Femur (tissue), 1 donor: Measurements from ENCODE around the gene CHL1.

Experiments
- DNase-seq: peaks from one replicate; pipeline ENCODE4 v3.0.0-alpha.2; 2017

The CHL1 gene

DNA sequence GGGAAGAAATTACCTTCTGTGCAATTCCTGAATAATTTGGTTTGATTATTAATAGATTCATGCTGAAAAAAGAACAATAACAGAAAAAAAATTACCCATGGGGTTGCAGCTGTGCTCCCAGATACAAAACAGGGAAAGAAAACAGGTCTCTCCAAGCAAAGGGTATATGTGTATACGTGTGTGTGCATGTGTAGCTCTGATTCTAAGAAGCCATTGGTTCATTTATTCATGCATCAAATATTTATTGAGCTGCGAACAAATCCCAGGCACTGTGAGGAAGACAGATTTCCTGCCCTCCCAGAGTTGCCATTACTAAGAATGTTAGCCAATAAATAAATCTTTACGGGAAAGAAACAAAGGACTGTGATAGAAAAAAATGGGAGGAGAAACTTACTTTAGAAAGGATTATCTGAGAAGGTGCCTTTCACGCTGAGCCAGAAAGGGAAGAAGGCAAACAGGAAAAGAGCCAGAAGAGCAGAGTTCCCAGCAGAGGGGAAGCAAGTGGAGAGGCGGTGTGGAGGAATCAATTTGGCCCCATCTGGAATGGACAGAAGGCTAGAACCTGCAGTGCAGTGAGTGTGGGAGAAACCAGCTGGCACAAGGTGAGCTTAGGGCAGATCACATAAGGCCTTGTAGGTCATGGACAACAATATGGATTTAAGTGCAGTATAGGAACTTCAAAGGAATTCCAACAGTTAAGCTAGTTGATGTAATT is 20.7 kb downstream of the CHL1 start:
- DNase-seq, result no peak

DNA sequence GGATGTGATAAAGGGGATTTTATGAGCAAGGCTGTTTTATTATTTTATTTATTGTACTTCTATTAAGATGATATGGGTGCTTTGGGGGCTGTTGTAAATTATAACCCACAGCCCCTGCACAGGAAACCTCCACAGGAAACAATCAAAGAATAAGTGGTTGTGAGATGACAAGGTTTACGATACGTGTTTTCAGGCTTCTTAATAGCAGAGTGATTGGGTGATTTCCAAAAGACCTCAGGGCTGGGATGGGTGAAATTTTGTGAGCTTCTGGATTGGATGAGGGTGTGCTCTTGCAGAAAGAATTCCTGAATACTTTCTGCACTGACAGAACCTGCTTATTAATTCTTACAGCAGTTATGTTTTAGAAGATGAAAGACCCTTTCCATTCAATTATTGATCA is 21.4 kb downstream of the CHL1 start:
- DNase-seq, result no peak

DNA sequence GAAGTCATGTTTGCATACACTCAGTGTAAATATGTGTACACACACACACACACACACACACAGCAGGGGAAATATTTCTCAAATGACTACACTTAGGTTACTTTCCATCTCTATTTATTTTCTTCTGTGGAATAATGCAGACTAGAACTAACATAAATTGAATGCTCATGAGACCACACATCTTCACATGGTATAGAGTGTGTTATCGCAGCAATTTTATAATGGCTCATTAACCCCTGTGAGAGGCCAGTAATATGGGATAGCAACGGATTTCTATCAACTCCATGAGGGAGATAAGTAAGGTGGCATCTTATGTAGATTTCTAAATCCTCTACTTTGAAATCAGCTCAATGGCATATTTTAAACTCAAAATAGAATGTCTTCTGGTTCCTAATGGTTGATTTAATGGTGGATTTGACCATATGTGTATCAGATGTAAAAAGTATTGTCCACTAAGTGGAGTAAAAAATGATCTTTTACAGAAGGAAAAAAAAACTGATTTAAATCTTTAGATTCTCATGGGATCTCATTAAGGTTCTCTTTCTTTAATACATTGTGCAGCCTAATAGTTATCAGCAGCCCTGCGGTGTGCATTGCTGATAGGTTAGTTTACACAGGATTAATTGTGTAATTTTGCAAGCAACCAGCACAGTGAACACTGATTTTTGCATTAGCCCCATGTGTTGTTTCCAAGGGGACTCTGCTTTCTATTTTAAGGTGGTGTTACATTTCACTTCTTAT is 32.0 kb downstream of the CHL1 start:
- no peak for DNase-seq

DNA sequence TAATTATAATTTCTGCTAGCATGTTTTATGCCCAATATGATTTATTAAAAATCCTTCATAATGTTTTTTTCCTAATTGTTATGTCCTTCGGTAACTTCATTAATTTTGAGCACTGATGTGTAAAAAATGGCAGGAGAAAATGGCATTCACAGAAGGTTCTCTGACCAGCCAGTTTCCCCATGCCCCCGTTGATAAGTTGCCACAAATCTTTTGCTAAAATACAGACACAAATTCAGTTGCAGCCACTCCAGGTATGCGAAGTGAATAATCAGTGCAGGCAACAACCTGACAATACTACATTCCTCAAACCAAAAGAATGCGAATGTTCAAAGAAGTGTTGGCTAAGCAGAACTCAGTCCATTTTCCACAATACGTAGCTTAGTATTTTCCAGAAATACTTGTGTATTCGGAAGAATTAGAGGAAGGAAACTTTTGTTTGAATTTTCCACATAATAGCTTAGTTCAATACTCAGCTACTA is 32.7 kb downstream of the CHL1 start:
- DNase-seq, result no peak

DNA sequence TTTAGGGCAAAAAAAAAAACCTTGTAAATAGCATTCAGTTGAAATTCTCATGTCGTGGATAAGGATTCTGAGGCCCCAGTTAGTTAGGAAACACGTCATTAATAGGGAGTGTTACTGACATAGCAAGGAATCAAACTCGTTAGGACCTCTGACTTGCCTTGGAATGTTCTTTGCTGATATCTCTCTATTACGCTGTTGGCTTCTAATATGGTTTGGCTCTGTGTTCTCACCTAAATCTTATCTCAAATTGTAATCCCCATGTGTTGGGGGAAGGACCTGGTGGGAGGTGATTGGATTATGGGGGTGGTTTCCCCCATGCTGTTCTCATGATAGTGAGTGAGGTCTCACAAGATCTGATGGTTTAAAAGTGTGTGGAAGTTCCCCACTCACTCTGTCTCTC is 40.3 kb downstream of the CHL1 start:
- DNase-seq, result no peak

DNA sequence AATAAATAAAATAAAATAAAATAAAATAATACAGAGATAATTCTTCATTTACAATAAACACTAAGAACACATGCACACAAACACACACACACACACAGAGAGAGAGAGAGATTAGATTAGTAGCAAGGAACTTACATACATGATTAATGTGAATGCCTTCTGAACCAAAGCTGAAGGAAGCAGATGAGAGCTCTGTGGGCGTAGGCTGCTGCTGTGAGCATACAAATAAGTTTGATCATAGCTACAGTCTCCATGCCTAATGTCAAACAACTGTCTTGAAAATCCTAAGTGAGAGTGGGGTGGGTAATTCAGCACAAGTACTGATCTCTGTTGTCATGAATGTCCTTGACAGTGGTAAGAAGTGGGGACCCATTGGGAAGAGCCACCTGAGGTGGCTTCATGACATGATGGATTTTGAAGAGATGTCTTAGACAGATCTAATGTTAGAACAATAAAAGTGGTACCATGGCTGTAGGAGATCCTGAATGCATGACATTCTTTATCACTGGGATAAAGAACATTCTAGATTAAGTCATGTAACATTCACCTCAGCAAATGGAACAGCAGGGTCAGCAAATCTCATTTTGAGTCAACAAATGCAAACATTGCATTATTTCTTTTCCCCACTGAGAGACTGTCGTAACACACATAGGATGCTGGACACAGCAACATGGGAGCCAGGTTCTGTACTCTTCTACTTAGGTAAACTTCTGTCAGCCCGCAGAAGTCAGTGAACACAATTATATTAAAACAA is 46.2 kb downstream of the CHL1 start:
- DNase-seq, result no peak

DNA sequence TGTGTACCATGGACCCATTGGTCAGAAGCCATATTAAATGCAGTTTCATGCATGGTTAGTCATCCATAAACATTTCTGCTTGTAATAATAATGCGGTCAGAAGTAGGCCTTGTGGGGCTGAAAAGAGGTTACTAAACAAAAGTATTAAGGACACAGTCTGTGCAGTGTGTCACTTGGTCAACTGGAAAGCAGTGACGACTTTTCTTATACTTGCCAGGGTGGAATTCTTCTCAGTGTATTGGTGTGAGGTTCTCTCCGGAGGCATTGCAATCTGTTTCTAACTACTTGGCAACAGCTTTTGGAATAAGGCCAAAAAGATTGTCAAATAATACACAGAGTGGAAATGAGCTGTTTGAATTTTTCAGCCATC is 46.8 kb downstream of the CHL1 start:
- DNase-seq, result no peak

DNA sequence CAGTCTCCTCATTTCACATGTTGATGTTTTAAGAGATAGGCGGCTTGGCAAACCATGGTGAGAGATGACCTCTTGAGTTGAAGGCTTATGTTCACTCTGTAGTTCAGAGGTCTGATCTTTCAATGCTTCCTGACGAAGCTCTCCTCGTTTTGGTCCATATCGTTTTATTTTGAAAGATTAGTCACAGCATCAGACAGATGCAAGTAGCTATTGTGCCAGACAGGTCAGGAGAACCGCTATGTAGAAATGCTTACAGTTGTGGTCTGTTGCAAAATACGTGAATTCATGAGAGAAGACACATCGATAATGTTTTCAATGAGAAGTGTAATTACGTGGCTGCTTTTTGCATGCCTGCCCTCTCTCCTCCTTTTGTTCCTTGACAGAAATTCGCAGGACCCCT is 47.5 kb downstream of the CHL1 start:
- no peak for DNase-seq

DNA sequence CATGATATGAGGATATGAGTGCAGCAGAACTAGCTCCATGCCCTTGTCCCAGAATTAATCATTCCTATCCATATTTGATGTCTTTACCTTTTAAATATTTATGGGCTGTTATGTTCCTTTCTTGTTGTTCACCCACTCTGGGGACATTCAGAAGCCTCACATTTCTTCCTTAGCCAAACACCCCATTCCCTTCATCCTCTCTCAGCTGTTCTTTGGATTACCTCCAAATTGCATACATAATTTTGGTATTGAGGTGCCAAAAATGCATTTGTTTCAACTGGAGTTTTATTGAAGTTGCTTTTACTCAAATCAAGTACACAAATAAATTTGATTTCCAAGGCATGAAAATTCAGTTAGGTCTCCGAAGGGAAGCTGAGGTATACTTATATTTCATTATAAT is 51.4 kb downstream of the CHL1 start:
- no peak for DNase-seq

DNA sequence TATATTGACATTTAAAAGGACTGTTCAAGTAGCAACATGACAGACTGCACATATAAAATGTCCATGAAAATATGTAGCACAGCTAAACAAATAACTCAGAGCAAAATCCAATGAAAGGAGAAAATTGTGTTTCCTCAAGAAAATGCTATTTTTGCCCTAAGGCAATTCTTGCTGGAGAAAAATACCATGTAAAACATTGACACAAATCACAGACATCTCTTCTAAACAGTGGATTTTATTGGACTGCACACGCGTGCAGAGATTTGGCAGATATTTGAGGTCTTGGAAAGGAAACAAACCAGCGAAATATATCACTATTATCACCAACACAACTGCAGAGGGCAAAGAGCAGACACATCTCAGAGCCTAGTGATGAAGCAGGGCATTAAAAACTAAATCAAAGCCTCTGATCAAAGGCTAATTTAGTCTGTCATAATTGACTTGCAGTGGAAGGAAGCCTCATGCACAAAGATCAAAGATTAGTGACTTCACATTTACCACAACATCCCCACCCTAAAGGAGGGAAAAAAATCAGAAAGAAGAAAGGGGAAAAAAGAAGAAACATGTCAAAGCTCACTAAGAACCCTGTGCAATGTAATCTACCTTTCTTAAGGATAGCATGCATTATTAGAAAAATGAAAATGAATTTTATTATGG is 52.4 kb downstream of the CHL1 start:
- DNase-seq, result no peak

DNA sequence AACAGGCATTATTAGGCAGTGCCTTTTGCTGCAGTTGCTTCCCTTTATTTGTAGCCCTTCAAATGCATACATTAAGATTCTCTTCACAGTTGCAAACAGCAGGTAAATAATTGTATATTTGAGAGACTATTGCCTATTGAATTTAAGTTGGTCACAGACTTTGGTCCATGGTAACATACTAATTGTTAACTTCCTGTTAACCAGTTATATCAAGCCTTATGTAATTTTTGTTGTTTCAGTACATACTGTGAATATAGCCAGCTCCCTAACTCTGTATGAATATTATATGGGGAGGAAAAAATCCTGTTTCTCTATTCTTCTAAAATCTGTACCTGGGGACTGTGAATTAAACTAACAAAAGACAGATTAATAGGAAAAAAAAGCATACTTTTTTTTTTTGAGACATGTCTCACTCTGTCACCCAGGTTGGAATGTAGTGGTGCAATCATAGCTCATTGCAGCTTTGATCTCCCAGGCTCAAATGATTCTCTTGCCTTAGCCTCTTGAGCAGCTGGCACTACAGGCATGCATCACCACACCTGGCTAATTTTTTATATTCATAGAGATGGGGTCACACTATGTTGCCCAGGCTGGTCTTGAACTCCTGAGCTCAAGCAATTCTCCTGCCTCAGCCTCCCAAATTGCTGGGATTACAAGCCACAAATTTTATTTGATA is 53.2 kb downstream of the CHL1 start:
- DNase-seq, result no peak

DNA sequence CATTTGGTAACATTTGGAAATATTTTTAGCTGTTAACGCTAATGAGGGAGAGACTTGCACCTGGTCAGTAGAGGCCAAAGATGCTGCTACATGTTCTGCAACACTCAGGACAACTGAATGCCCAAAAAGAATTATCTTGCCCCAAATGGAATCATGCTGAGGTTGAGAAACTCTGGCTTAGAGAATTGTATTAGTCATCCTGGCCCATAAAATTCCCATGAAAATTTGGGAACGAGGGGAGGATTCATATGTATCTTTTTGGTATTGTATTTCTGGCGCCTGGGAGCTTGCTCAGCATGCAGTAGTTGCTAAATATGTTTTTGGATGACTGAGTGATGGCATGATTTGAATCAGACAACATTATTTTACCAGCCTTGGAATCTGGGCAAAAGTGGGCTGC is 59.9 kb downstream of the CHL1 start:
- no peak for DNase-seq

DNA sequence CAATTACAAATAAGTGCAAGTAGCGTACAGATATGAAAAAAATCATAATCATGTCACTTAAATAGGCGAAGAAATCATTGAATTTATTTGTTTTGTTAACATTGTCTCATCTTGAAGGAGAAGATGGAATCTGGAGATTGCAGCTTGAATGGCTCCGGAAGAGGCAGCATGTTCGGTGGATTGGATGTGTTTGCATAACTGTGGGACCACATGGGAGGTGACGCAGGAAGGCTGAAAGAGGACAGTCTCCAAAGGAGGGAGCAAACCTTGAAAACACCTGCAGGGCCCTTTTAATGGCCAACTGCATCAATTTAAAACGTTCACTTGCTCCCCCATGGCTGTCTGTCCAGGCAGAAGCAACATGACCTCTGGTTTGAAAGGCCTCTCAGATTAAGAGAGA is 61.3 kb downstream of the CHL1 start:
- DNase-seq, result no peak

DNA sequence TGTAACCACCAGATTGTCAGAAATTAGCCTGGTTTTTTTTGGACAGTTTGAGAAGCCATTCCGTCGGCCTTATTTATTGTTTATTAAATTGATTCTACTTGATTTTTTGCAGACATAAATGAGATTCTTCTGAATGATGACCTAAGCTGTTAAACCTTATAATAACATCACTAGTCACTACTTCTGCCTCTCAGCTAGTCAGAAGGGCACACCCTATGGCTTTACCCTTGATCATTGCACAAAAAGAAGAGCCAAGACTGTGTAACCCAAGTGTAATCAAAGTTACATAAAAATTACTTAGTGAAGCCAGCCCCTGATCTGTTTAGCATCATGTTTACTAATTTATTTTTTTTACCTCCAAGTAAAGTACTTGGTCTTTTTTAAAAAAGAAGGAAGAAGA is 64.3 kb downstream of the CHL1 start:
- DNase-seq, result no peak

DNA sequence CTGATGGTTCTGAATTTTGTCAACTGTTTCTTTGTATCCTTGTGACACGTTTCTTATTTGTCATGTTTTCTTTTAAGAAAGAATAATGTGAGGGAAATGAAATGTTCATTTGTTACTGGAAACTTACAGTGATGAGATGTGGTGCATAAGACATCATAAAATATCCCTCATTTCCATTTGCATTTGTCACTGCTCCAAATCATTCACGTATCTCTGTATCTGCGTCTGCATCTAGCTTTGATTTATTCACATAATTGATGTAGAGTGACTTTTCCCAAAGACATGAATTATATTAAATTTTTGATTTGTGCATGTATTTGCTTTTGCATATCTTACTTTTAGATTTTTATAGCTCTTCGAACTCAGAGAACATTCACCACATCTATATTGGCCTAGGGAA is 66.8 kb downstream of the CHL1 start:
- no peak for DNase-seq

DNA sequence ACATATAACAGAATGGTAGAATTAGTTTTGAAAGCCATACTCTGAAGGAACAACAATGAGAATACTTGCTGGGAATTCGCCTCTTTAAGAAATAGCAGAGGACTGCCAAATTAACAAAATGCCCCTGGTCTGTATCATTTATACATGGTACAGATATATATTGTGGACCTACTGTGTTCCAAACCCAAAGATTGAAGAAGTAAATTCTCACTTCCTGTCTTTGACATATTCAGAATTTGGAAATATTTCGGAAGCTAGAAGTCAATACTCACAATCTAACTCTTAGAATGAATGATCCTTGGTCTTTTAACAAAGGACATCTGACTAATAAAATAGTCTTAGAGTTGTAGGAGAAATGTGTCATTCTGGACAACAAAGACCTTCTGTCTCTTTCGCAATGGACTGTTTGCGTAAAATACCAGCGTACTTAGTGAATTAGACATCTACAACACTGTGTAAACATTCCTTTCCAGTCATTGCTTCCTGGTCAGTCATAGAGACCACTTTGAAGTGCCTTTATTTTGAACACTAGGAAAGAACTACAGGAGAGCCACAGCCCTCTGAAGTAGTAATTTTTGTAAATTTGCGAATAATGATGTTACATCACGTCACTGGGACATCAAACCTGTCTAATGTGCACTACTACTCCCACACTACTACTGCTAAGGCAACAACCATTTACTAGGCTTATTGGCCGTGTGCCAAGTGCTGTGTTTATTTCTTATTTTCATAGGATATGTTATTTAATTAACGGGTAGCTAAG is 68.0 kb downstream of the CHL1 start:
- DNase-seq, result no peak

DNA sequence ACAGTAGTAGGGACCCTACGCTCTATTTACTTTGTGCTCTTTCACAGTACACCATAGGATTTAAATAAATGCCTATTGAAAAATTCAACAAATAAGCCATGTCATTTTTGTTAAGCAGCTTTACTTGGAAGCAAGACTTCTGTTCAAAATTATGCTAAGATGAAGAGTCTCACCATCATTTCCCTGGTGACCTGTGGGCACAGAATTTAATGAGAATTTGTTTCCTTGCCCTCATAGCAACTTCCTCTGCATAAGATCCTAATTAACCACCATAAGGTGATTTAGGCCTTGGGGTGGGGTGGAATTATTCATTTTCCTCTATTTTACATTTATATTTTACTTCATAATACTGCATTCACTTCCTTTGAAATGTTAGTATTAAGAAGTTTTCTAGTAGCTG is 70.5 kb downstream of the CHL1 start:
- DNase-seq, result no peak

DNA sequence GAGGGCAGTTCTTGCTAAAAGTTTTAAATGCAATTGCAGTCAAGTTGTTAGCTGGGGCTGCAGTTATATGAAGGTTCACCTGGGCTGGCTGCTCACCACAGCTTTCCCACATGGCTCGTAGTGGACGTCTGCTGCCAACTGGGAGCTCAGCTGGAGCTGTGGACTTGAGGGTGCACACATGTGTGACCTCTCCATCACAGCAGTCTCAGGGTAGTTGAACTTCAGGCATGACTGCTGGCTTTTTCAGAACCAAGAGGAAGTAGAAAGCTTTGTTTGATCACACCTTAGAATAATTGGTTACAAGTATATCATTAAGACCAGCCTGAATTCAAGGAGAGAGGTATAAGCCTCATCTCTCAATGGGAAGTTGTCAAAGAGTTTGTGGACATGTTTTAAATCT is 74.1 kb downstream of the CHL1 start:
- DNase-seq, result no peak

DNA sequence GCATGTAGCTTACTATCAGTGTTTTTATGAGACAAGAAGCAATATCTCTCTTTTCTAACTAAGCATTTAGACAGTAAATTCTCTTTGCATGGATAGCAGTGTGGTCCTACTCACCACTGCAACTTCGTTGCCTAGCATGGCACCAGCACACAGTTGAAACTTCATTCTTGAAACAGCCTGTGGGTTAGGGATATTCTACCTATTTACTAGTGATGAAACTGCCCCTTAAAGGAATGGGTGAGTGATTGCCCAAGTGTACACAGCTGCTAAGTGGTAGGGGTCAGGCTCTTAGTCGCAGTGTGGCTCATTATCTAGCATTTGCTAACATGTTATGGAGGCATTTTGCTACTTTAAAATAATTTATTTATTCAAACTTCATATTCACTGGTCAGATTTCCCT is 78.4 kb downstream of the CHL1 start:
- DNase-seq, result no peak

DNA sequence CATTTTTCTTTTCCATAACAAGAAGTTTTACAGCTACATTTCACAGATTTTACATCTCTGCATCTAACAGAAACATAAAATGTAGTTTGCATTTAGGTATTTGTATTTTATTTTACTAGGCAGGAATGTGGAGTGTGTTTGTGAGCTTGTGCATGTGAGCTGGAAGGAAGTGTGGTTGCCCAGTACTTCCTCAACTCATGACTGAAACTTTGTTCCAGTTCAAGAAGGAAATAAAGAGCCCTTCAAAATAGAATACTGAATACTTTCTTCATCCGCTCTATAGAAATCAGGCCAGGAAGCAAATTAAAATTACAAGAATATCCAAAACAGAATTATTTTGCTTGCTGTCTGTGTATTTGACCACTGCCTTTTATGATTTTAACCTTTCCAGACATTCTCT is 81.3 kb downstream of the CHL1 start:
- DNase-seq, result no peak

DNA sequence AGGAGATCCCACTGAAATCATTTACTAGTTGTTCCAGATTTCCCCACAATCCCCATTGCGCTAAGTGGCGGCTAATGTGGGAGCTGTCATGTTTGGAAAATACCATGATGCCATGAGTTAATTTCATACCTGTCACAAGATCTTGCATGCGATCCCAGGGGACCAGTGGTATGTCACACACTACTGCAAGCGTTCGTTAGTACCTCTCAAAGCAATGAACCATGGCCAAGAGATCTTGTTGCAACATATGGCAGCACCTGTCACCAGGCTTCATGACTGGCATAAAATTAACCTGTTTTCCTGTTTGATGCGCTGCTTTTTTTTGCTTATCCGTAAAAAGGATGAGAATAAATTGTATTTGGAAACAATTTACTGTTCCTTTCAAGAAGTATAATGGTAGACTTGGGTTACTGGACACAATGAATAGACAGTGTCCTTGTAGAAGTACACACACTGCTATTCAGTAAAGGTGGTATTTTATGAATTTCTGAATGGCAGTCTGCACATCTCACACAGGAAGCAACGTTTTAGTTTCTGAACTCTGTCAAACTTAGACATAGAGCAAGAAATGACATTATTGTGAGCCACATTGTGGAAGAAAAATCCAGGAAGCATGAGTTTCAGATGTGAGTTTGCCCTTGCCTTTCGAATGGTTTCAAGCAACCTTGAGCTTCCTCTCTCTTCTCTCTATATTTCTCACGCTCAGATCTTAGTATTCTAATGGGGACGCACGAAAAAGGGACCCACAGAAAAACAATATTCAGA is 81.9 kb downstream of the CHL1 start:
- peak; percentile 30 for DNase-seq
